NB4 (cell line): ENCODE results near the gene TTC27.

ENCODE experiments used
- DNase-seq: peaks from one replicate; pipeline ENCODE4 v3.0.0; 2010; ENCODE audit warnings: low read depth
- H3K4me3 ChIP-seq: one replicate; pipeline ENCODE4 v1.5.1; 2011; ENCODE audit warnings: mild to moderate bottlenecking, low read depth, low read length, moderate library complexity
- MYC ChIP-seq: IDR thresholded peaks from 2 replicates; pipeline ENCODE4 v1.6.1; 2011; ENCODE audit warnings: low read depth, low read length
- POLR2A ChIP-seq: IDR thresholded peaks from 2 replicates; pipeline ENCODE4 v1.6.1; 2011; ENCODE audit warnings: mild to moderate bottlenecking; ENCODE audit not compliant: insufficient read length; ENCODE audit errors: extremely low read depth
- TF ChIP-seq, protein P1 (sequence below): IDR thresholded peaks from one replicate; pipeline ENCODE4 v1.5.1; 2012; ENCODE audit warnings: low read depth, low read length
- TF ChIP-seq, protein P2 (sequence below): IDR thresholded peaks from 2 replicates; pipeline ENCODE4 v1.6.1; 2011; ENCODE audit warnings: low read depth, low read length

The TTC27 gene

DNA sequence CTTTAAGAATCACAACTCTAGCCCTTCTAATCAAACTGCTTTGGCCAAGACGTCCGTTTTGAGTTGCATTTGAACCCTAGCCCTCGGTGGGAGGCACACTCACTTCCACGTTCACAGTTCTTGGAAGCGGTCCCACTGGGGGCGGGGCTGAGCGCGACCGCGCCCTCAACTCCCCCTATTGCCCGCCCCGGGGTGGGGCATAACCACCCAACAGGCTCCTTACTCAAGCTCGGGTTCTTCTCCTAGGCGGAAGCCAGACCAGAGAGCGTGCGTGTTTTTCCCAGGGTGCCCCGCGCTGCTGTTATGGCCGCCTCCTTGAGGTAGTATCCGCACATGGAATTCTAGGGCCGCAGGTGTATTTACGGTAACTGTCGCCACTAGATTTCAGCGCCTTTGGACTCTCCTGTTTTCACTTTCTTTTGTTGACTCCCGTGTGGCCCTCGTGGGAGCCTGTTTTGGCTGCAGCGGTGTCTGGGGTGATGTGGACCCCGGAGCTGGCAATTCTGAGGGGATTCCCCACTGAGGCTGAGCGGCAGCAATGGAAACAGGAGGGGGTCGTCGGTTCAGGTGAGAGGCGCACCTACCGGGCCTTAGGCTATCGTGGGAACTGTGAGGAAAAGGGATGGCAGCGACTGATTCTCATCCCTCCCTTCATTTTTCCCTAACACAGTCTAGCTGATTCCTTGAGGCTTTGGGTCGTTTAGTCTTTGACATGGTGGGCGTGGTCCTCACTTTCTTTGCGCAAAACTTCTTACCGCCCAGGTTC, at the start of gene TTC27:
Gene TTC27, plus strand, starts transcription at position 237 of the 766 bp plus-strand sequence. Its CDS starts 243 bp downstream, at position 480.
- DNase-seq = peak; percentile 97
- TF ChIP-seq, protein P1, sequence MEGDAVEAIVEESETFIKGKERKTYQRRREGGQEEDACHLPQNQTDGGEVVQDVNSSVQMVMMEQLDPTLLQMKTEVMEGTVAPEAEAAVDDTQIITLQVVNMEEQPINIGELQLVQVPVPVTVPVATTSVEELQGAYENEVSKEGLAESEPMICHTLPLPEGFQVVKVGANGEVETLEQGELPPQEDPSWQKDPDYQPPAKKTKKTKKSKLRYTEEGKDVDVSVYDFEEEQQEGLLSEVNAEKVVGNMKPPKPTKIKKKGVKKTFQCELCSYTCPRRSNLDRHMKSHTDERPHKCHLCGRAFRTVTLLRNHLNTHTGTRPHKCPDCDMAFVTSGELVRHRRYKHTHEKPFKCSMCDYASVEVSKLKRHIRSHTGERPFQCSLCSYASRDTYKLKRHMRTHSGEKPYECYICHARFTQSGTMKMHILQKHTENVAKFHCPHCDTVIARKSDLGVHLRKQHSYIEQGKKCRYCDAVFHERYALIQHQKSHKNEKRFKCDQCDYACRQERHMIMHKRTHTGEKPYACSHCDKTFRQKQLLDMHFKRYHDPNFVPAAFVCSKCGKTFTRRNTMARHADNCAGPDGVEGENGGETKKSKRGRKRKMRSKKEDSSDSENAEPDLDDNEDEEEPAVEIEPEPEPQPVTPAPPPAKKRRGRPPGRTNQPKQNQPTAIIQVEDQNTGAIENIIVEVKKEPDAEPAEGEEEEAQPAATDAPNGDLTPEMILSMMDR = no peak
- TF ChIP-seq, protein P2, sequence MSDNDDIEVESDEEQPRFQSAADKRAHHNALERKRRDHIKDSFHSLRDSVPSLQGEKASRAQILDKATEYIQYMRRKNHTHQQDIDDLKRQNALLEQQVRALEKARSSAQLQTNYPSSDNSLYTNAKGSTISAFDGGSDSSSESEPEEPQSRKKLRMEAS = peak; percentile 95
- peak; percentile 94 for TF ChIP-seq MYC
- TF ChIP-seq POLR2A = peak; percentile 47
- H3K4me3 ChIP-seq = peak within 1 kb of the TSS; percentile 98

- TF ChIP-seq POLR2A = no peak
- TF ChIP-seq, protein P1 = no peak
- TF ChIP-seq, protein P2 = peak; percentile 90
- TF ChIP-seq MYC = peak; percentile 90
- DNase-seq = peak; percentile 83
- H3K4me3 ChIP-seq = no peak overlapping the region
Measured at GRCh38 chr2:32591669-32592463, 36.0 kb upstream of the TTC27 start.

- no peak for DNase-seq
- no peak for TF ChIP-seq POLR2A
- TF ChIP-seq MYC = no peak
- TF ChIP-seq, protein P1 = no peak
- TF ChIP-seq, protein P2 = no peak
- H3K4me3 ChIP-seq = no peak overlapping the region
Measured at GRCh38 chr2:32594573-32594972, 33.3 kb upstream of the TTC27 start.

- H3K4me3 ChIP-seq = no peak overlapping the region
- TF ChIP-seq, protein P1 = no peak
- TF ChIP-seq POLR2A = no peak
- TF ChIP-seq MYC = no peak
- TF ChIP-seq, protein P2 = no peak
- DNase-seq = no peak
Measured at GRCh38 chr2:32611366-32611765, 16.5 kb upstream of the TTC27 start.

DNA sequence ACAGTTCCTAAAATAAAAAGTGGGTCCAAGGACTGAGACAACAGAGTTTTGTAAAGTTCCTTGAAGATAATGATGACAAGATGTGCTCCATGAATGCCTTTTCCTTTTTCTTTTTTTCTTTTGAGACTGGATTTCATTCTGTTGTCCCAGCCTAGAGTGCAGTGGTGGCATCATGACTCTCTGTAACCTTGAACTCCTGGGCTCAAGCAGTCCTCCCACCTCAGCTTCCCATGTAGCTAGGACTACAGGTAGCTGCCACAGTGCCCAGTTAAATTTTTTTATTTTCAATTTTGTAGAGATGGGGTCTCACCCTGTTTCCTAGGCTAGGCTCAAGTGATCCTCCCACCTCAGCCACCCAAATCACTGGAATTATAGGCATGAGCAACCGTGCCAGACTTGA, 16.1 kb upstream of the TTC27 start:
- DNase-seq = no peak
- TF ChIP-seq, protein P1 = no peak
- TF ChIP-seq, protein P2 = no peak
- TF ChIP-seq POLR2A (no peak), MYC (no peak)
- no peak overlapping the region for H3K4me3 ChIP-seq
